Suprapubic skin (tissue), 4 donors: ENCODE results near the gene OR4D10. TPM values are rescaled to one million over a fixed set of nuclear protein-coding genes. Genes with fewer than 3 reads are reported as not detected.

Source experiments
- DNase-seq, 2 donors: peaks; one replicate each; pipeline ENCODE4 v3.0.0-alpha.2; 2019; ENCODE audit warnings: low spot score in 2 of 2
- H3K27ac ChIP-seq: fragments of 200-600 bp; sonication (generic); one replicate; pipeline ENCODE4 v1.5.1; 2019
- H3K27me3 ChIP-seq: fragments of 200-600 bp; sonication (generic); one replicate; pipeline ENCODE4 v1.5.1; 2019
- H3K36me3 ChIP-seq: fragments of 200-600 bp; sonication (generic); one replicate; pipeline ENCODE4 v1.5.1; 2019
- H3K4me1 ChIP-seq: fragments of 200-600 bp; sonication (generic); one replicate; pipeline ENCODE4 v1.5.1; 2019
- H3K4me3 ChIP-seq: fragments of 200-600 bp; sonication (generic); one replicate; pipeline ENCODE4 v1.5.1; 2019; ENCODE audit warnings: mild to moderate bottlenecking
- H3K9me3 ChIP-seq: fragments of 200-600 bp; sonication (generic); one replicate; pipeline ENCODE4 v1.5.1; 2019
- CTCF ChIP-seq, 2 donors: fragments of 200-600 bp in 1 of 2; fragments of 450-650 bp in 1 of 2; sonication (generic) in 1 of 2; IDR thresholded peaks; one replicate each; pipeline ENCODE4 v1.5.1; 2016 to 2019; ENCODE audit warnings: antibody characterized with exemption in 2 of 2, mild to moderate bottlenecking in 1 of 2, moderate library complexity in 1 of 2
- EP300 ChIP-seq: sonication (generic); formaldehyde crosslinking; IDR thresholded peaks from one replicate; pipeline ENCODE4 v1.6.1; 2017; ENCODE audit warnings: antibody characterized with exemption
- POLR2A ChIP-seq, 2 donors: fragments of 450-650 bp; IDR thresholded peaks; one replicate each; pipeline ENCODE4 v1.6.1; 2017; ENCODE audit warnings: antibody characterized with exemption in 2 of 2, mild to moderate bottlenecking in 2 of 2, moderate library complexity in 2 of 2
- POLR2AphosphoS5 ChIP-seq, 3 donors: sonication (generic); formaldehyde crosslinking; IDR thresholded peaks; one replicate each; pipeline ENCODE4 v1.6.1; 2017; ENCODE audit warnings: antibody characterized with exemption in 3 of 3
- WGBS: methylation state at CpG from one replicate; pipeline ENCODE4 v1.1.5; 2018; 5-methylcytosine and 5-hydroxymethylcytosine counted together
- total RNA-seq, 4 donors: library from RNA; depleted of rRNA; stranded (reverse); fragments of >200 nt; gene quantifications; one replicate each; pipeline ENCODE4 v1.1.0, GENCODE V29; 2016

Gene OR4D10
- total RNA-seq, 4 donors from 2014 or later: not detected

- 79% methylated on average over 5 of the region's 5 CpGs for WGBS
- no peak for DNase-seq
Observed at GRCh38 chr11:59520741-59521140, 47.6 kb downstream of the OR4D10 start.

GRCh38 chr11:59523541-59523940 is 50.4 kb downstream of the OR4D10 start:
- WGBS: 14% methylated on average over 1 of the region's 1 CpG
- H3K9me3 ChIP-seq: no peaks in the 10 kb centered on the region
- H3K4me3 ChIP-seq: no peak overlapping the region
- no peak overlapping the region for H3K27ac ChIP-seq
- H3K27me3 ChIP-seq: no peaks in the 10 kb centered on the region
- DNase-seq: no peak
- no peaks in the 10 kb centered on the region for H3K36me3 ChIP-seq
- no peak for TF ChIP-seq EP300
- TF ChIP-seq POLR2AphosphoS5 (IDR thresholded peaks at IDR 0.05): no peak
- no peak for TF ChIP-seq POLR2A (IDR thresholded peaks at IDR 0.05)
- TF ChIP-seq CTCF (IDR thresholded peaks at IDR 0.05): no peak
- H3K4me1 ChIP-seq: no peaks in the 10 kb centered on the region

More at GRCh38 chr11:59520741-59521140, 47.6 kb downstream of the OR4D10 start:
- Histone ChIP-seq H3K4me1 (no peaks in the 10 kb centered on the region), H3K27me3 (no peaks in the 10 kb centered on the region), H3K4me3 (no peak overlapping the region), H3K36me3 (no peaks in the 10 kb centered on the region), H3K9me3 (no peaks in the 10 kb centered on the region), H3K27ac (no peak overlapping the region)
- no peak for TF ChIP-seq POLR2A (IDR thresholded peaks at IDR 0.05)
- TF ChIP-seq EP300: no peak
- TF ChIP-seq POLR2AphosphoS5 (IDR thresholded peaks at IDR 0.05): no peak
- no peak for TF ChIP-seq CTCF (IDR thresholded peaks at IDR 0.05)

- Histone ChIP-seq H3K4me3 (no peak overlapping the region), H3K27me3 (no peaks in the 10 kb centered on the region), H3K4me1 (no peaks in the 10 kb centered on the region), H3K36me3 (no peaks in the 10 kb centered on the region), H3K9me3 (no peaks in the 10 kb centered on the region), H3K27ac (no peak overlapping the region)
- no peak for TF ChIP-seq POLR2AphosphoS5 (IDR thresholded peaks at IDR 0.05)
- no peak for TF ChIP-seq CTCF (IDR thresholded peaks at IDR 0.05)
- no peak for TF ChIP-seq POLR2A (IDR thresholded peaks at IDR 0.05)
- no peak for TF ChIP-seq EP300
- WGBS: 55% methylated on average over 7 of the region's 7 CpGs
- no peak for DNase-seq
Observed at GRCh38 chr11:59528711-59529110, 55.6 kb downstream of the OR4D10 start.

Other genes with a start within 250 kb of the OR4D10 start
- gene OR5AN1, start 114.4 kb upstream of the OR4D10 start, total RNA-seq: not detected
- under 1 TPM in 1 of 4 donors, not detected in 3; 0.16 TPM for gene OR5A2, start 46.9 kb upstream of the OR4D10 start, total RNA-seq
- under 1 TPM in 1 of 4 donors, not detected in 3; 0.04 TPM for gene OR5A1, start 36.8 kb upstream of the OR4D10 start, total RNA-seq
- gene OR4D6, start 16.4 kb upstream of the OR4D10 start, total RNA-seq: not detected
- gene OR4D11, start 30.3 kb downstream of the OR4D10 start, total RNA-seq: not detected
- not detected for gene OR4D9, start 38.2 kb downstream of the OR4D10 start, total RNA-seq
- 10 to 100 TPM; 37.2 to 71.5 (median 49.6) TPM for gene OSBP, start 142.5 kb downstream of the OR4D10 start, total RNA-seq
- gene PATL1, start 195.7 kb downstream of the OR4D10 start, total RNA-seq: 10 to 100 TPM; 14.3 to 23.2 (median 19.2) TPM
- gene OR10V1, start 240.5 kb downstream of the OR4D10 start, total RNA-seq: not detected